Activated CD4-positive, alpha-beta T cell treated with anti-CD3 and anti-CD28 coated beads for 24 hours (primary cell): ENCODE measurements around the gene PXMP2.

Source experiments
- DNase-seq, 2 donors: peaks; one replicate each; pipeline ENCODE4 v3.0.0-alpha.2; 2020; ENCODE audit warnings: low read depth in 2 of 2

The PXMP2 gene

DNA sequence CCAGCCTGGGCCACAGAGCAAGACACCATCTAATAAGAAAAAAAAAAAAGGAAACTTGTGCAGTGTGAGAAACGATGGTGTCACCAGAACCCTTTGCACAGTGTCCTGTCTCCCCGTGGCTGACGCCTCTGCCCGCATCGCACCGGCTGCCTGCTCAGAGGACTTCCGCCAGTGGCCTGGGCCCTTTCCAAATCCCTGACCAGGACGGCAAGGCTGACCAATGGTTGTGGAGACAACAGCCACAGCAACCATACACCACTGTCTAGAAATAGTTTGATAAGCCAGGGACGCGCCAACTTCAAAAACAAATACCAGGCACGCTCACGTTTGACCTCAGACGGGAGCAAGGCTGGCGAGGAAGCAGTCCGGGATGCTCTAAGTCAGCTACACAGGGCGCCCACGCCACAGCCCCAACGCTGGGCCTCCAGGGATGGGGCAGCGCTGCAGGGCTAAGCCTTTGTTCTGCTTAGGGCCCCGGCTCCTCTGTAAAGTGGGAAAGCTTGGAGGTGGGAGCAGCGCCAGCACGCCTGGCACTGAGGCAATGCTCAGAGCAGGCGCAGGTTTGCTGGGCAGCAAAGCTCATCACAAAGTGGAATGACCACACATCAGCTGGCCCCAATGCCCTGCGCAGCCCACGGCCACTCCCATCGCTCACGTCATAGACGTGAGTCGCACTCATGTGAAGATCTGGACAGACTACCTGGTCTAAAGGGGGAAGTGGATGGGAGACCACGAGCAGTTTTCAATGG, 35.8 kb downstream of the PXMP2 start:
- DNase-seq: no peak

- no peak for DNase-seq
Measured at GRCh38 chr12:132723764-132724140, 36.4 kb downstream of the PXMP2 start.

- DNase-seq: no peak
Measured at GRCh38 chr12:132724506-132725241, 37.3 kb downstream of the PXMP2 start.

DNA sequence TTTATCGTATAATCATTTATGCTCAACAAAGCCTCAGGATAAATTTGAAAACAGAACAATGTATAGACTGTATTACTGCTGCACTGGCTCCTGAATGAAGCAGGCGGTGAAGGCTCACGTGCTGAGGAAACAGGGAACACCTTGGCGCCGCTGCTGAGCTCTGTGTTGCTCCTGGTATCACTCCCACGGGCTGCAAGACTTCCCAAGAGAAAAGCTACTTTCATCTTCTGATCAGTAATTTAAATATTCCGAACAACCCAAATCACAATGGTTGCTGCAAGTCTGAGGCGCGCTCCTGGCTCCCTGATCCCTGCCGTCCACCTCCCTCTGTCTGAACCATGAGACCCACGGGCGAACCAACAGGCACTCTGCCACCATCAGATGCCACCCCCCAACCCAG, 39.0 kb downstream of the PXMP2 start:
- no peak for DNase-seq

- DNase-seq: no peak
Measured at GRCh38 chr12:132727091-132727794, 39.9 kb downstream of the PXMP2 start.

DNA sequence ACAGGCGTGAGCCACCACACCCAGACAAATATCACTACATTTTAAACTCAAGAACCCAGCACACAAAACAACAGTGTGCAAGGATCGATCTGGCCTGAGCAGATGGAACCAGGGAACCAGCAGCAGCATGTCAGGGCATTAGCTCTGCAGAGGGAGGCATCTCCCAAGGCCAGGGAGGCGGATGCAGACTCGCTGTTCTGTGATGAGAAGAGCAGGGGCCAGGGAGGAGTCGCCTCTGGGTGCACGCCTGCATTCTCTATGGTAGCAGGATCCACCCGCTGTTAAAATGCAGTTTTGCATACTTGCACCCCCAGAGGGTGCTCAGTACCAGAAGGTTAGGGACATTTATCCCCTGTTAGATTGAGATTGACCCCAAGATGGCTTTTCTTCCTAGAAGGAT, 41.1 kb downstream of the PXMP2 start:
- no peak for DNase-seq

GRCh38 chr12:132729541-132730320, 42.3 kb downstream of the PXMP2 start:
- DNase-seq: no peak

DNA sequence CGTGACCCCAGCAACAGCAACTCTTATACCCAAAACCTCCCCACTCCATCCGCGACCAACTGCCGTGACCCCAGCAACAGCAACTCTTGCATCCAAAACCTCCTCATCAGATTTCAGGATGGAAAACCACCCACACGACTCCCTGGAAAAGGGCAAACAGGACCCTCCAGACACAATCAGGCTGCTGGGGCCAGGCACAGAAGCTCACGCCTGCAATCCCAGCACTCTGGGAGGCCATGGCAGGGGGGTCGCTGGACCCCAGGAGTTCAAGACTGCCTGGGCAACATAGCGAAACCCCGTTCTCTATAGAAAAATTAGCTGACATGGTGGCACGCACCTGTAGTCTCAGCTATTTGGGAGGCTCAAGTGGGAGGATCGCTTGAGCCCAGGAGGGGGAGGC, 43.0 kb downstream of the PXMP2 start:
- no peak for DNase-seq

- no peak for DNase-seq
Measured at GRCh38 chr12:132731574-132731973, 44.2 kb downstream of the PXMP2 start.

- no peak for DNase-seq
Measured at GRCh38 chr12:132734206-132734605, 46.8 kb downstream of the PXMP2 start.

DNA sequence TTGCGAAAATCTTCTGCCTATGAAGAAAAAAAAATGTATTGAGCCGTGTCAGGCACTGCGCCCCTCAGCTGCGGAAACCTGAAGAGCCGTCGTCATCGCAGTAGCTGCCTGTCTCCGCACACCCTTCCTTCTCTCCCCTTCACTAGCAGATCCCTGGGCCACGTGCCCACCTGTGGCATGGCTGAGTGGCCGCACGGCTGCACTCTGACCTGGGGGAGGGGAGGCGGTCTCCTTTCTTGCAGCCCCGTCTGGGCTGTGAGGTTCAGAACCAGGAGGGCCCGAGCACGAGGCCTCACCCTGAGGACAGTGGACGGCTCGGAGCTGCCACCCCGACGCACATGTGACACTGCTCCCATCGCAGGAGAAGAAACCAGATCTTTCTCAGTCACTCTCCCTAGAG, 48.1 kb downstream of the PXMP2 start:
- no peak for DNase-seq

- DNase-seq: no peak
Measured at GRCh38 chr12:132736378-132736777, 49.0 kb downstream of the PXMP2 start.

- DNase-seq: no peak
Measured at GRCh38 chr12:132736913-132737312, 49.5 kb downstream of the PXMP2 start.

DNA sequence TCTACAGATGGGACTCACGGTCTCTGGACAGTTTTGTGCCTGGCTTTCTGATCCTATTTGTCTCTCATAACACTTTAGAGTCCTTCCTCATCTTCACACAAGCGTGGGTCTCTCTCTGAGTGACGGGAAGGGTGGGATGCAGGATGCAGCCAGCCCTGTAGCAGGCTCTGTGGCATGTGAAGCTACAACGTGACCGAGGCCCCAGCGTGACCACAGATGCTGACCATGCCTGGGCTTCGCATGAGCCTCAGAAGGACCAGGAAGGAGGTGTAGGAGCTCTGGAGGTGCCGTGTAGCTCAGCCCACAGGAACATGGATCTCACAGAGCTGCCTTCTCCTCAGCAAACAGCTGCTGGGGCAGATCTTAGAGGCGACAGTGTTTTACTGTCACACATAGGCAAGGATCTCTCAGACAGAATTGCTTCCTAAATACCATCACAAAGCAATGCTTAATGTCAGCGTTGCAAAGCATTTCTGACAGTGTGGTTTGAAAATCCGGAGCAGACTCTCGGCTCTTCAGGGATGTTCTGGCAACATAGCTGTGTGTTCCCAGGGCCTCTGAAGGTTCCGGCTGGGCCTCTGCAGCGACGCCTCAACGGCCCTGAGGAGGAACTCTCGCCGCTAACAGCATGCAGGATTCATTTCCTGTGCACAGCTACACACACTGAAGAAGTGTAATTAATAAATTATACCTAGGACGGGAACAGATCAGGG, 52.4 kb downstream of the PXMP2 start:
- no peak for DNase-seq

DNA sequence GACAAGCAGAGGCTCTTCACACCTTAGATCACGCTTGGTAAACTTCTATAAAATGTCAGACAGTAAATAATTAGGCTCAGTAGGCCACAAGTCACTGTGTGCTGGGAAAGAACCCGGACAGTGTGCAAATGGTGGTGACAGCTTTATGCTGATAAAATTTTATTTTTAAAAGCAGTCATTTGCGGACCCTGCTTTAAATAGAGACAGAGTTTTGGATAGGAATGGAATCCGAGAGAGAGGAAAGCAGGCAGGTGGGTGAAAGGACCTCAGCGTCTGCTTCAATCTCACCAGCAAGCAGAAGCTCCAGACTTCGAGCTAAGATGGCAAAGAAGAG, 52.9 kb downstream of the PXMP2 start:
- no peak for DNase-seq

DNA sequence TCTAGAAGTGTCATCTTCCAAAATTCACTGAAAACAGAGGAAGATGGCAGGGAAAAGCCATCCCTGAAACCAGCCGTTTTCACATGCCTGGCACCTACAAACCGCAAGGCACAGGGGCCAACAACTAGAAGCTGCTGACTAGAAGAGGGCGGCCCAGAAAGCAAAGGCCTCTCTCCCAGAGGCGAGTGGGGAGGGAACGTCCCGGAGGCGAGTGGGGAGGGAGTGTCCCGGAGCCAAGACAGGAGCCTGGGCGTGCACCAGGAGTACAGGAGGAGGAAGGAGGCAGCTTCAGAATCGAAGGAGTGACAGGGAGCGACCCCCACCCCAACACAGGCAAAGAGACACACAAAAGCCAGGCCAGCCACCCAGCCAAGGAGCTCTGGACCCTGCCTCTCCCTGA, 53.3 kb downstream of the PXMP2 start:
- no peak for DNase-seq

DNA sequence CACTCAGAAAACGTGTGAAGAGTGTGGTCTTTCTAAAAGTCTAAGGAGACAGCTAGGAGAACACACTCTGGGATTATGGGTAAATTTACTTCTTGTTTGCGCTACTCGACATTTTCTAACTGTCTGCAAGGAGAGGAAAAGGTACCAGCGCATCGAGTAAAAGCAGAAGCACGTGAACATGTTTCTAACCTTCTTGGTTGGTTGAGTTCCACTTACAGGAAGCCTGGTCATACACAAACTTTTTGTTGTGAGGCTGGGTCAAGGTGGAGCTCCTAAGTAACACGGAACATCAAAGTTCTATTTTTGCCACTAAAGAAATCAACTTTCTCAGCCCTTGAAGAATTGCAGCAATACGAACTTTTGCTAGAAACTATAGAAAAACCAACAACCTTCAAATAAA, 54.2 kb downstream of the PXMP2 start:
- no peak for DNase-seq

DNA sequence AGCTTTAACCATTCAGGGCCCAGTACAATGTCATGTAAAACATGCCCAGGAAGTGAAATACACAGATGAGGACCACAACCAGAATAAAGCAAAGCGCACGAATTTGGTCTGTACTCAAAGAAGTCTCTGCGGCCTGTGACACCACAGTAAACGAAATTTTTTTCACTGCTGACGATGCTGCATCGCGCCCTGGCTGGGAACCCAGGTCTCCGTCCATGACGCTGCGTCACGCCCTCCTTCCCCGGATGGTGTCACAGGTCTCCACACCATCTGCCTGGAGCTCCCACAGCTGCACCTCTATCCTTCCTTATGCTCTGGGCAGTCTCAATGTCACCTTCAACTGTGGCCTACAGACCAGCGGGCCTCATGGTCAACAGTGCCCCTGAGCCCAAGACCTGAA, 56.4 kb downstream of the PXMP2 start:
- DNase-seq: no peak

- DNase-seq: no peak
Measured at GRCh38 chr12:132746613-132747012, 59.2 kb downstream of the PXMP2 start.

DNA sequence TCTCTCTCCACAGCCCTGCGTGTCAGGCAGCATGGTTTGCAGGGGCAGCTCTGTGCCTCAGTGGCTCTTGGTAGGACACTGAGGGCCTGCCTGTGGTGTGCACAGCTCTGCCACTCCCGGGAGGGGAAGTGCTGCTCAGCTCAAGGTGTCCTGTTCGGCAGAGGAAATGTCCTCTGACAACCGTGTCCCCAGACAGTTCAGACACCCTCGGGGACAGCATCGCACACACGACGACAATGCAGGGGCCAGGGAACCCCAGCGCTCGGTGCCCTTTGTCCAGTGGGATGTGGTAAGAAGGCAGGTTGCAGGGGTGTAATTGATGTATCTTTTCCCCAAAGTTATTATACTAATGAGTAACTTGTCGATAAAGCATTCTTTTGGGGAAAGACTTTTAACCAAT, 60.0 kb downstream of the PXMP2 start:
- no peak for DNase-seq

- DNase-seq: no peak
Measured at GRCh38 chr12:132747896-132748295, 60.5 kb downstream of the PXMP2 start.

DNA sequence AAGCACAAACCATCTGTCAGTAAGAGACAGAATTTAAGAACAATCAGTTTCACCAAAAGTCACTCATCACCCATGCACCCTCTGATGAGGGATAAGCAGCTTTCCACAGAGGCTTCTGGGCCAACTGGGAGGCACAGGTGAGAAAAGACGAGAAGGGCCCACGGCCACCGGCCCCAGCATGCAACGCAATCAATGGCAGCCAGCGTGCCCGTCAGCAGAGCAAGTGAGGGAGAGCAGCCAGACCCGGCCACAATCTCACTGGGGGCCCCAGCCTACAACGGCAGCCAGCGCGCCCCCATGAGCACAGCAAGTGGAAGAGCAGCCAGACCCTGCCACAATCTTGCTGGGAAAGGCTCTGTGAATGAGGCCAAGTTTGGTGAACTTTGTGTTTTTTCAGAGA, 60.9 kb downstream of the PXMP2 start:
- no peak for DNase-seq
